HepG2 (cell line): ENCODE results near the gene CASKIN2. TPM values are rescaled to one million over a fixed set of nuclear protein-coding genes. Genes with fewer than 3 reads are reported as not detected.
A peak's percentile ranks its signal among the peaks of the same experiment; 100 is the strongest.

Experiments
- CCDC6 ChIP-seq: sonication (generic); formaldehyde crosslinking; IDR thresholded peaks from 2 replicates; pipeline ENCODE4 v1.8.1; 2022; ENCODE audit warnings: mild to moderate bottlenecking, missing genetic modification reagents, moderate library complexity
- DMAP1 ChIP-seq: IDR thresholded peaks from 2 replicates; pipeline ENCODE4 v1.6.1; 2016
- HMG20B ChIP-seq: conservative IDR thresholded peaks from 2 replicates; pipeline ENCODE4 v1.6.1; 2016; ENCODE audit warnings: missing genetic modification reagents, missing compliant biosample characterization
- KAT8 ChIP-seq: IDR thresholded peaks from 2 replicates; pipeline ENCODE4 v1.6.1; 2016; ENCODE audit warnings: missing genetic modification reagents, missing compliant biosample characterization
- KLF12 ChIP-seq: sonication (generic); formaldehyde crosslinking; IDR thresholded peaks from 2 replicates; pipeline ENCODE4 v1.4.0; 2020; ENCODE audit warnings: missing genetic modification reagents, borderline replicate concordance
- KLF16 ChIP-seq, 2 experiments: sonication (generic) in 1 of 2; formaldehyde crosslinking in 1 of 2; IDR thresholded peaks; 2 replicates each; pipeline versions ENCODE4 v1.6.1 to v1.8.0; 2016 to 2023; ENCODE audit warnings: missing genetic modification reagents in 2 of 2, missing compliant biosample characterization in 1 of 2
- MAFG ChIP-seq: sonication (generic); formaldehyde crosslinking; IDR thresholded peaks from 2 replicates; pipeline ENCODE4 v1.5.1; 2020; ENCODE audit warnings: mild to moderate bottlenecking, missing genetic modification reagents
- MTERF4 ChIP-seq: sonication (generic); formaldehyde crosslinking; IDR thresholded peaks from 2 replicates; pipeline ENCODE4 v1.8.0; 2023; ENCODE audit warnings: mild to moderate bottlenecking, missing genetic modification reagents
- MTF2 ChIP-seq: sonication (generic); formaldehyde crosslinking; IDR thresholded peaks from 2 replicates; pipeline ENCODE4 v1.5.0; 2020; ENCODE audit warnings: missing genetic modification reagents, borderline replicate concordance
- RBFOX2 ChIP-seq: fragments of 200-400 bp; formaldehyde crosslinking; IDR thresholded peaks from 2 replicates; pipeline ENCODE4 v1.6.1; 2017; ENCODE audit warnings: low read depth, mild to moderate bottlenecking, low read length
- RXRA ChIP-seq: sonication (generic); formaldehyde crosslinking; IDR thresholded peaks from 2 replicates; pipeline ENCODE4 v1.5.1; 2020; ENCODE audit warnings: missing genetic modification reagents
- SRSF4 ChIP-seq: fragments of 200-400 bp; formaldehyde crosslinking; IDR thresholded peaks from one replicate; pipeline ENCODE4 v1.6.1; 2018; ENCODE audit warnings: mild to moderate bottlenecking, low read depth, low read length, moderate library complexity; ENCODE audit not compliant: poor library complexity, severe bottlenecking
- YEATS4 ChIP-seq: sonication (generic); formaldehyde crosslinking; IDR thresholded peaks from 2 replicates; pipeline ENCODE4 v1.4.0; 2020; ENCODE audit warnings: missing genetic modification reagents, borderline replicate concordance
- ZBTB46 ChIP-seq: sonication (generic); formaldehyde crosslinking; IDR thresholded peaks from 2 replicates; pipeline ENCODE4 v1.4.0; 2020; ENCODE audit warnings: mild to moderate bottlenecking, missing genetic modification reagents, borderline replicate concordance
- ZNF230 ChIP-seq: sonication (generic); formaldehyde crosslinking; IDR thresholded peaks from 2 replicates; pipeline ENCODE4 v1.4.0; 2020; ENCODE audit warnings: mild to moderate bottlenecking, missing genetic modification reagents
- ZNF292 ChIP-seq: sonication (generic); formaldehyde crosslinking; IDR thresholded peaks from 2 replicates; pipeline ENCODE4 v1.8.1; 2022; ENCODE audit warnings: mild to moderate bottlenecking, low read depth, missing genetic modification reagents, borderline replicate concordance
- ZNF768 ChIP-seq: sonication (generic); formaldehyde crosslinking; IDR thresholded peaks from 2 replicates; pipeline ENCODE4 v1.4.0; 2020; ENCODE audit warnings: missing genetic modification reagents
- ZSCAN29 ChIP-seq: sonication (generic); formaldehyde crosslinking; conservative IDR thresholded peaks from 2 replicates; pipeline ENCODE4 v1.4.0; 2020; ENCODE audit warnings: mild to moderate bottlenecking, missing genetic modification reagents
- polyA plus RNA-seq, 8 experiments: library from polyadenylated mRNA; depleted of rRNA in 3 of 8; stranded (reverse) in 7 of 8; unstranded in 1 of 8; fragments of >200 nt; fragmentation: Illumina TruSeq in 4 of 8; extraction: Trizol in 4 of 8; gene quantifications; 2 replicates each; pipeline versions ENCODE4 v1.2.1 to v1.2.3, GENCODE V29; 2011 to 2016; ENCODE audit warnings: low read depth in 4 of 8, missing spikeins in 1 of 8, mixed read lengths in 1 of 8; ENCODE audit not compliant: insufficient read depth in 1 of 8
- total RNA-seq, 5 experiments: library from RNA; depleted of rRNA; stranded (reverse); fragments of >200 nt; fragmentation: Illumina TruSeq; extraction: Trizol; gene quantifications; 2 replicates each; pipeline ENCODE4 v1.2.3, GENCODE V29; 2016; ENCODE audit warnings: low read depth in 1 of 5
- TF ChIP-seq, protein P1 (sequence below): sonication (generic); formaldehyde crosslinking; IDR thresholded peaks from 2 replicates; pipeline ENCODE4 v1.8.1; 2023; ENCODE audit warnings: missing genetic modification reagents, inconsistent platforms, borderline replicate concordance
- TF ChIP-seq, protein P2 (sequence below): fragments of 450-650 bp; IDR thresholded peaks from 2 replicates; pipeline ENCODE4 v1.6.1; 2017
- TF ChIP-seq, protein P3 (sequence below): IDR thresholded peaks from 2 replicates; pipeline ENCODE4 v1.6.1; 2016; ENCODE audit warnings: missing biosample characterization, missing genetic modification reagents, low read depth

CASKIN2 gene
- total and polyA plus RNA-seq, 2 of the 13 experiments (the other 11 are each of a cell fraction or from before 2014, with no cell fraction given) = 5.2 to 7.8 TPM

- TF ChIP-seq, protein P1, sequence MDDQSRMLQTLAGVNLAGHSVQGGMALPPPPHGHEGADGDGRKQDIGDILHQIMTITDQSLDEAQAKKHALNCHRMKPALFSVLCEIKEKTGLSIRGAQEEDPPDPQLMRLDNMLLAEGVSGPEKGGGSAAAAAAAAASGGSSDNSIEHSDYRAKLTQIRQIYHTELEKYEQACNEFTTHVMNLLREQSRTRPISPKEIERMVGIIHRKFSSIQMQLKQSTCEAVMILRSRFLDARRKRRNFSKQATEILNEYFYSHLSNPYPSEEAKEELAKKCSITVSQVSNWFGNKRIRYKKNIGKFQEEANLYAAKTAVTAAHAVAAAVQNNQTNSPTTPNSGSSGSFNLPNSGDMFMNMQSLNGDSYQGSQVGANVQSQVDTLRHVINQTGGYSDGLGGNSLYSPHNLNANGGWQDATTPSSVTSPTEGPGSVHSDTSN (CRISPR knock-in tag) = no peak
- TF ChIP-seq YEATS4 (CRISPR knock-in tag) (peak; percentile 61; the same call in 1 of the 2 replicates), DMAP1 (CRISPR knock-in tag) (0 out of 2 replicates have a peak, but pooled peaks have one; percentile 44), ZSCAN29 (CRISPR knock-in tag) (peak; percentile 67; the same call in 1 of the 2 replicates), ZNF768 (CRISPR knock-in tag) (peak; percentile 97), SRSF4 (no peak), KLF16 (CRISPR knock-in tag; IDR thresholded peaks at IDR 0.05) (peak in 1 of 2 experiments; percentile 36; a peak in 2 of 4 replicates), KLF12 (peak; percentile 99), KAT8 (CRISPR knock-in tag) (peak; percentile 57), CCDC6 (CRISPR knock-in tag) (peak; percentile 87; the same call in 1 of the 2 replicates), MTERF4 (peak; percentile 77; the same call in 1 of the 2 replicates), ZNF292 (CRISPR knock-in tag) (peak; percentile 32; the same call in 1 of the 2 replicates), ZBTB46 (CRISPR knock-in tag) (0 out of 2 replicates have a peak, but pooled peaks have one; percentile 55), ZNF230 (CRISPR knock-in tag) (peak; percentile 70), MAFG (CRISPR knock-in tag) (no peak), RXRA (CRISPR knock-in tag) (peak; percentile 64), HMG20B (CRISPR knock-in tag) (no peak), RBFOX2 (peak; percentile 73), MTF2 (CRISPR knock-in tag) (peak; percentile 80; the same call in 1 of the 2 replicates)
- TF ChIP-seq, protein P2, sequence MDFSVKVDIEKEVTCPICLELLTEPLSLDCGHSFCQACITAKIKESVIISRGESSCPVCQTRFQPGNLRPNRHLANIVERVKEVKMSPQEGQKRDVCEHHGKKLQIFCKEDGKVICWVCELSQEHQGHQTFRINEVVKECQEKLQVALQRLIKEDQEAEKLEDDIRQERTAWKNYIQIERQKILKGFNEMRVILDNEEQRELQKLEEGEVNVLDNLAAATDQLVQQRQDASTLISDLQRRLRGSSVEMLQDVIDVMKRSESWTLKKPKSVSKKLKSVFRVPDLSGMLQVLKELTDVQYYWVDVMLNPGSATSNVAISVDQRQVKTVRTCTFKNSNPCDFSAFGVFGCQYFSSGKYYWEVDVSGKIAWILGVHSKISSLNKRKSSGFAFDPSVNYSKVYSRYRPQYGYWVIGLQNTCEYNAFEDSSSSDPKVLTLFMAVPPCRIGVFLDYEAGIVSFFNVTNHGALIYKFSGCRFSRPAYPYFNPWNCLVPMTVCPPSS = no peak
- TF ChIP-seq, protein P3, sequence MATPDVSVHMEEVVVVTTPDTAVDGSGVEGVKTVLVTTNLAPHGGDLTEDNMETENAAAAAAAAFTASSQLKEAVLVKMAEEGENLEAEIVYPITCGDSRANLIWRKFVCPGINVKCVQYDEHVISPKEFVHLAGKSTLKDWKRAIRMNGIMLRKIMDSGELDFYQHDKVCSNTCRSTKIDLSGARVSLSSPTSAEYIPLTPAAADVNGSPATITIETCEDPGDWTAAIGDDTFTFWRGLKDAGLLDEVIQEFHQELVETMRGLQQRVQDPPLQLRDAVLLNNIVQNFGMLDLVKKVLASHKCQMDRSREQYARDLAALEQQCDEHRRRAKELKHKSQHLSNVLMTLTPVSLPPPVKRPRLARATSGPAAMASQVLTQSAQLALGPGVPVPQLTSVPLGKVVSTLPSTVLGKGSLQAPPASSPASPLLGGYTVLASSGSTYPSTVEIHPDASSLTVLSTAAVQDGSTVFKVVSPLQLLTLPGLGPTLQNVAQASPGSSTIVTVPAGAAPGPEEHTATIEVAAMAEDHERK (CRISPR knock-in tag) = no peak; the same call in 1 of the 2 replicates
Observed at GRCh38 chr17:75524970-75525805, 9.9 kb upstream of the CASKIN2 start, which contains the start of gene LLGL2 (continued).
